ENCODE results near the gene HSD17B2.
"Not testable (repeated sequence)": the region's sequence is repeated elsewhere in the genome, so short reads cannot be mapped to it uniquely, and the experiment has no call there.

HSD17B2 gene

GRCh38 chr16:82105107-82105506, 70.1 kb downstream of the HSD17B2 start (continued):
- TF ChIP-seq PATZ1 (CRISPR knock-in tag; IDR thresholded peaks at IDR 0.05; ENCODE audit: borderline replicate concordance): no peak
- no peak for TF ChIP-seq RARB (CRISPR knock-in tag; IDR thresholded peaks at IDR 0.05)
- TF ChIP-seq ZC3H10 (CRISPR knock-in tag; IDR thresholded peaks at IDR 0.05): no peak
- TF ChIP-seq TCF4 (CRISPR knock-in tag; IDR thresholded peaks at IDR 0.05; ENCODE audit: borderline replicate concordance): no peak
- TF ChIP-seq OSR1 (CRISPR knock-in tag; IDR thresholded peaks at IDR 0.05): no peak
- TF ChIP-seq, protein P1, sequence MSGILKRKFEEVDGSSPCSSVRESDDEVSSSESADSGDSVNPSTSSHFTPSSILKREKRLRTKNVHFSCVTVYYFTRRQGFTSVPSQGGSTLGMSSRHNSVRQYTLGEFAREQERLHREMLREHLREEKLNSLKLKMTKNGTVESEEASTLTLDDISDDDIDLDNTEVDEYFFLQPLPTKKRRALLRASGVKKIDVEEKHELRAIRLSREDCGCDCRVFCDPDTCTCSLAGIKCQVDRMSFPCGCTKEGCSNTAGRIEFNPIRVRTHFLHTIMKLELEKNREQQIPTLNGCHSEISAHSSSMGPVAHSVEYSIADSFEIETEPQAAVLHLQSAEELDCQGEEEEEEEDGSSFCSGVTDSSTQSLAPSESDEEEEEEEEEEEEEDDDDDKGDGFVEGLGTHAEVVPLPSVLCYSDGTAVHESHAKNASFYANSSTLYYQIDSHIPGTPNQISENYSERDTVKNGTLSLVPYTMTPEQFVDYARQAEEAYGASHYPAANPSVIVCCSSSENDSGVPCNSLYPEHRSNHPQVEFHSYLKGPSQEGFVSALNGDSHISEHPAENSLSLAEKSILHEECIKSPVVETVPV (CRISPR knock-in tag; IDR thresholded peaks at IDR 0.05): no peak

GRCh38 chr16:82108100-82108499, 73.0 kb downstream of the HSD17B2 start:
- no peak for ATAC-seq
- TF ChIP-seq ZNF565 (CRISPR knock-in tag; conservative IDR thresholded peaks at IDR 0.05; ENCODE audit: low read depth) (no peak), RARB (CRISPR knock-in tag; IDR thresholded peaks at IDR 0.05) (no peak), POU6F1 (CRISPR knock-in tag; IDR thresholded peaks at IDR 0.05; ENCODE audit: borderline replicate concordance, low read depth) (no peak), ISL1 (CRISPR knock-in tag; IDR thresholded peaks at IDR 0.05) (no peak), ZFP3 (CRISPR knock-in tag; IDR thresholded peaks at IDR 0.05) (no peak), GLIS3 (CRISPR knock-in tag; IDR thresholded peaks at IDR 0.05) (no peak), CSDC2 (CRISPR knock-in tag; IDR thresholded peaks at IDR 0.05) (no peak), PPARA (CRISPR knock-in tag; IDR thresholded peaks at IDR 0.05; ENCODE audit: borderline replicate concordance) (no peak), ZFP30 (CRISPR knock-in tag; IDR thresholded peaks at IDR 0.05) (no peak), ARNTL (CRISPR knock-in tag; IDR thresholded peaks at IDR 0.05; ENCODE audit: borderline replicate concordance, low read depth) (no peak)
- TF ChIP-seq, protein P1 (CRISPR knock-in tag; IDR thresholded peaks at IDR 0.05): no peak

- TF ChIP-seq ESRRG (CRISPR knock-in tag; IDR thresholded peaks at IDR 0.05) (no peak), ARNTL (CRISPR knock-in tag; IDR thresholded peaks at IDR 0.05; ENCODE audit: borderline replicate concordance, low read depth) (no peak), ZNF565 (CRISPR knock-in tag; conservative IDR thresholded peaks at IDR 0.05; ENCODE audit: low read depth) (no peak), ZNF8 (CRISPR knock-in tag; IDR thresholded peaks at IDR 0.05) (no peak), ISL1 (CRISPR knock-in tag; IDR thresholded peaks at IDR 0.05) (no peak), CSDC2 (CRISPR knock-in tag; IDR thresholded peaks at IDR 0.05) (no peak), TCF4 (CRISPR knock-in tag; IDR thresholded peaks at IDR 0.05; ENCODE audit: borderline replicate concordance) (no peak), BACH2 (CRISPR knock-in tag; IDR thresholded peaks at IDR 0.05; ENCODE audit: borderline replicate concordance) (no peak)
- TF ChIP-seq, protein P2, sequence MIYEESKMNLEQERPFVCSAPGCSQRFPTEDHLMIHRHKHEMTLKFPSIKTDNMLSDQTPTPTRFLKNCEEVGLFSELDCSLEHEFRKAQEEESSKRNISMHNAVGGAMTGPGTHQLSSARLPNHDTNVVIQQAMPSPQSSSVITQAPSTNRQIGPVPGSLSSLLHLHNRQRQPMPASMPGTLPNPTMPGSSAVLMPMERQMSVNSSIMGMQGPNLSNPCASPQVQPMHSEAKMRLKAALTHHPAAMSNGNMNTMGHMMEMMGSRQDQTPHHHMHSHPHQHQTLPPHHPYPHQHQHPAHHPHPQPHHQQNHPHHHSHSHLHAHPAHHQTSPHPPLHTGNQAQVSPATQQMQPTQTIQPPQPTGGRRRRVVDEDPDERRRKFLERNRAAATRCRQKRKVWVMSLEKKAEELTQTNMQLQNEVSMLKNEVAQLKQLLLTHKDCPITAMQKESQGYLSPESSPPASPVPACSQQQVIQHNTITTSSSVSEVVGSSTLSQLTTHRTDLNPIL (CRISPR knock-in tag; IDR thresholded peaks at IDR 0.05; ENCODE audit: low read depth): no peak
- TF ChIP-seq, protein P1 (CRISPR knock-in tag; IDR thresholded peaks at IDR 0.05): no peak
- no peak for ATAC-seq
Measured at GRCh38 chr16:82108774-82109173, 73.7 kb downstream of the HSD17B2 start.

- not testable (repeated sequence) for ATAC-seq
Measured at GRCh38 chr16:82109266-82109665, 74.2 kb downstream of the HSD17B2 start.
